NCI-H2171 (cell line): Measurements from ENCODE around the gene CD300H.

Experiments
- DNase-seq: peaks from one replicate; lab custom pipeline; 2025; lab: John Stamatoyannopoulos, UW

The CD300H gene

DNA sequence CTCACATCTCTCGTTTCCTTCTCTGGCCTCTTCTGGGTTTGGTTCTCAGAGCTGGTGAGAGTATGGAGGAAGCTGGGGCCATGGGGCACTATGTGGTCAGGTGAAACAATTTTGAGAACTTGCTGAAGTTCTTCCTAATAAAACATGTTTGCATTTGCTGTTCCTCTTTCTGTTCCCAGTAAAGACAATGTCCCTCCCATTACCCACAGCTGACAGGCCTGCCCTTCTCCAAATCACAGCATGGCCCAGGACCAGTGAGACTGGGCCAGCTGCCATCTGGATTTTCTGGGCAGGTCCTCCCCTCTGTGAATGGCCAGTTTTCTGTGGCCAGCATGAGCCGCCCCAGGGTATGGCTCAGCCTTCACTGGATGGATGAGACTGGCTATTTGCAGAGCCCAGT is at the start of gene CD300H:
CD300H (minus strand) TSS at position 113 of the 400 bp plus-strand sequence.
- DNase-seq = no peak

DNA sequence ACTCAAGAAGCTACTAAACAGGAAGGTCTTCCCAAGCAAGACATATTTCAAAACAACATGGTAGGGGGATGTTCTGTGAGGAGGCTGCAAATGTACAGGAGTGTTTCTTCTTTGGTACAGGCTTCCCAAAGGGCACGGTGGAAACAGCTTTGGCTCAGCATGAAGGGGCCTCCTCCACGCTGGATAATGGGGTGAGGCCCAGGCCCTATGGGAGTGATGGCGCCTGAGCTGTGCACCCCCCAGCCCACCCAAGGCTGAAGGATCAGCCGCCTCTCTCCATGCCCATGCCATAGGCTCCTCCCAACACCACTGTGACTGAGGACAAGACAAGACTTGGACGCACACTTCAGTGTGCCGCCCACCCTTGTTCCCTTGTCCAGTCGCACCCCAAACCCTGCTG is 49.4 kb upstream of the CD300H start:
- no peak for DNase-seq

DNA sequence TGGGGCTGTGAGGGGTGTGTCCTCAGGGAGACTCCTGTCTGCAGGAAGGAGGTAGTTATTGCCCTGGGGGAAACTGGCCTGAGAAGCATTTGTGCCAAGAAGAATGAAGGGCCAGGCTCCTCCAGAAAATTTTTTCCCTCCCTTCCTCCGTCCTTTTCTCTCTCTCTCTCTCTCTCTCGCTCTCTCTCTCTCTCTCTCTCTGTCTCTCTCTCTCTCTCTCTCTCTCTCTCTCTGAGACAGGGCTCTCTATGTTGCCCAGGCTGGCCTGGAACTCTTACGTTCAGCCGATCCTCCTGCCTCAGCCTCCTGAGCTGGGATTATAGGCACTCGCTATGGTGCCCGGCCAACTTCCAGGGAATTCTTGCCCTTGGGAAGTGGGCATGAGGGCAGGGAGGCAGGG is 44.7 kb upstream of the CD300H start:
- DNase-seq = no peak

DNA sequence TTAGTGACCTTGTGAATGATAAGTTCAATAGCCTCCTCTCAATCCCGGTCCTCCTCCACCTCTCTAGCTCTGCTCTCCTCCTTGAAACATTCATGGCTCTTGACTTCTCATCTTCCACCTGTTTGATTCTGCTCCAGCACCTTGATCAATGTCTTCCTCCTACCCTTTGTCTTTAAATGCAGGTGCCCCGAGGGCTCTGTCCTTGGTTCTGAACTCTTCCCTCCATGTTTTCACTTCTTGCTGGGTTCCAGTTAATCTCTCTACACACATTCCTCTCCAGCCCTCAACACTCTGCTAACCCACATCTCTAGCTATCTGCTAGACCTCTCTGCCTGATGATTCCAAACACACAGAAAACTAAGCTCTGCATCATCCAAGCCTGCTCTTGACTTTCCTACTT is 42.8 kb upstream of the CD300H start:
- no peak for DNase-seq

DNA sequence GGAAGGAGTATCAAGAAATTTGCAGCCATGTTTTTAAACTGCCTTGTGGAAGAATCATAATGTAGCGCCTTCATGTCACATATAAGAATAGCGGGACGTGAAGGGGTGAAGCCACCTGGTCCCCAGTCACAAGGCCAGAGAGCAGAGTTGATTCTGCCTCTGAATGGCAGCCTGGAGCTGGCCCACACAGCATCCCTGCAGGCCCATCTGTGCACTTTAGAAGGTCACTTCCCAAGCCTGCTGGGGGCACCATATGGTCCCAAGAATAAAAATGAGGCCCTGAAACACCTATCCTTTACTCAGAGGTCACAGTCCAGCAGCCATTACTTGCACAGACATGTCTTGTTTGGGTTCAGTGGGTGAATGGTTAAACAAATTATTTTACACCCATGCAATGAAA is 41.2 kb upstream of the CD300H start:
- no peak for DNase-seq

DNA sequence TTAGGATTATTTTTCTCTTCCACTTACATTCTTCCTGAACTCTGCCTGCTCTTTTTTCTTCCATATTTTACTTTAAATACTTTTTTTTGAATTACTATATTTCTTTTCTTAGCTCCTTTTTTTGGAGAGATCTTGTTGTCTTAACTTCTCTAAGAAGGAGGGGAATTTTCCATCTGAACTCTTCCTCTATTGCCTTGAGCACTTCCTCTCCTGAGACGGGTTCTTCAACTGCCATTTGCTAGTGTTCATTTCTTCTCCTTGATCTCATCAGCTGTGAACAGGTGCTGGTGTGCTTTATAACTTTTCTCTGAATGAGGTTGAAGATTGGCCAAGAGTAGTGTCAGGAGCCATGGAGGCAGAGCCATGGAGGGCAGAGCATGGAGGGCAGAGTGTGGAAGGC is 39.9 kb upstream of the CD300H start:
- DNase-seq = no peak

DNA sequence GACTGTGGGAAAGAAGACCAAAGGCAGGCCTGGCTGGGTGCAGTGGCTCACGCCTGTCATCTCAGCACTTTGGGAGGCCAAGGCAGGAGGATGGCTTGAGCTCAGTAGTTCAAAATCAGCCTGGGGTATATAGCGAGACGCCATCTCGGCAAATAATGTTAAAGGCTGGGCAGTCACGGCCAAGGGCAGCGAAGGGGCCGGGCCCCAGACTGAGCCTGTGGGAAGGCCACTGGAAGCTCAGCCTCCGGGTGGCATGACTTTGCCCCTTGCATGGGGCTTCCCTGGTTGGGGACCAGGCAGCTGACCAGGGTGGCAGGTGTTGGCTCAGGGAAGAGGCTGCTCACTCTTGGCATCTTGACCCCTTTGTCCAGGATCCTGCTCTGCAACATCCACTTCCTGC is 38.7 kb upstream of the CD300H start:
- no peak for DNase-seq

DNA sequence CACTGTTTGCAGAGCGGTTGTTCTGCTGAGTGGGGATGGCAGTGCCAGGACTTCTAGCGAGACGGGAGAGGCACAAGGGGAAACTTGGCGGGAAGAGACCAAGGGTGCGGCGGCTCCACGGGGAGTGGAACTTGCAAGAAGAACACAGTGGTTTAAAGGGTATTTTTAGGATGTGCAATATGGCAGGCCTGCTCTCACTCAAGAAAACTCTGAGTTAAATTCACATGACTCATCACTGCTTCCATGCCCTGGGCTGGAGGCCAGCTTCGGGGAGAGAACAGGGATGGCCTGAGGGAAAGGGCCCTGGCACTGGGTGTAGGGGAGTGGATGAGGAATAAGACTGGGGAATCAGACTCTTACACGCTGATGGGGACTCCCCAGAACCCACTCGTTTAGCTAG is 38.1 kb upstream of the CD300H start:
- no peak for DNase-seq

DNA sequence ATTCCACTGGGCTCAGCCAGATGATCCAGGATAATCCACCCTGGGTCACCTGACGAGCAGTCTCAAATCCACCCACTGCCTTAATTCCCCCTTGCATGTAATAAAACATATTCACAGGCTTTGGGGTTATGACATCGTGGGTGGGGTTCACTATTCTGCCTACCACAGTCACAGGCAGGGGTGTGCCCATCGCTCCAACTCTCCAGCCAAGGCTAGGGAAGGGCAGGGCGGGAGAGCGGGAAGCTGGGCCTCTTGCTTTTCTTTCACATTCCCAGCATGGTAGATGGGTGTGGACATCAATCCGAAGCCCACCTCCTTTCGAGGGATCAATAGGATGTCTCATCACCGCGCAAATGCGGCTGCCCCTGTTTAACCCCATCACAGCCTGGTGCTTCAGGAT is 37.5 kb upstream of the CD300H start:
- no peak for DNase-seq

DNA sequence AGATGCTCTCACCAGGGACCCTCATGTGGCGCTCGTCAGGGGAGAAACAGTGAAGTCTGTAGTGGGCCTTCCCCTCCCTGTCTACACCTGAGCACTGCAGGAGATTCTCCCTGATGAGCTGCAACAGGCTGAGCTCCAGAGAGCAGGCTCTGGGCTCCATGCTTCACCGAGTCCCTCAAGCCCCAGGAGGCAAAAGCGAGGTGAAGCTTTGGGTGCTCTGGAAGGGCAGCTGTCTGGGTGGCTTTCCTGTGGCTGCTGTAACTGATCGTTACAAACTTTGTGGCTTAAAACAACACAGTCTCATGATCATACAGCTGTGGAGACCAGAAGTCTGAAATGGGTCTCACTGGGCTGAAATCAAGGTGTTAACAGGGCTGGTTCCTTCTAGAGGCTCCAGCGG is 36.9 kb upstream of the CD300H start:
- no peak for DNase-seq

DNA sequence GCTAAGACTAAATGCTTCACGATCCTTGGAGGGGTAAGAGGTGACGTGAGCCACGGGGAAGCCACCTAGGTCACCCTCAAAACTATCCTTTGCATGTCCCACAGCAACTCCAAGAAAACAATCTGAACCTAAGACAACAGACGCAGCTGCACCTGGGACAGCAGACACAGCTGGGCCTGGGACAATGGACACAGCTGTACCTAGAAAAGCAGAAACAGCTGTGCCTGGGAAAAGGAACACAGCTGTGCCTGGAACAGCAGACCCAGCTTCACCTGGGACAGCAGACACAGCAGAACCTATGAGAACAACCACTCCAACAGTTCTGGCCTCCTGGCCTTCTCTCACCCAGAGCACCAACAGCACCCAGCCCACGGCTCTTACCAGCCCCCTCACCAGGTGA is 36.4 kb upstream of the CD300H start:
- no peak for DNase-seq

DNA sequence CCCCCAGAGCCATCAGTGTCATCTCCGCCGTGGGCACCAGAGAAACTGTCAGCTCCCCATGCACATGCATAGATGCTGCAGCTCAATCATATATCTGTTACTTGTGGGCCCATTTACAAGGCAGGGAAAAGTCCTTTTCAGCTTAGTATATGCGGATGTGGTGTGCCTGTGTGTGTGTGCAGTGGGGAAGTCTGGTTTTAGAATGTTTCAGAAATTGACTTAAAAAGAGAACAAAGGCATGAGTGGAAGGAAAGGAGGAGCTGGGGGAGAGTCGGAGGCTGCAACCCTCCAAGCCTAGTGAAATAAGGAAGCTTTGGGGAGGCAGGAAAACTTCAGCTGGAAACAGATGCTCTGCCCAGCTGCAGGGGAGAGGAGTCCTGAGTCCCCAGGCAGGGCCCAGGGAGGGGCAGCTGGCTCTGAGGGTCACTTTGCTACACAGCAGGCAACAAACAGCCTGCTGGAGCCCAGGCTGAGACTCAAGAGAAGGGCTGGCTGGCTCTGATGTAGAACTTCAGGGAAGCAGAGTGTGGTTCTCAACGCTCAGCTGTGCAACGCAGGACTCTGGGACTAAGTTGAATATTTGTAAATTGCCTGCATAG is 35.8 kb upstream of the CD300H start:
- DNase-seq = no peak

DNA sequence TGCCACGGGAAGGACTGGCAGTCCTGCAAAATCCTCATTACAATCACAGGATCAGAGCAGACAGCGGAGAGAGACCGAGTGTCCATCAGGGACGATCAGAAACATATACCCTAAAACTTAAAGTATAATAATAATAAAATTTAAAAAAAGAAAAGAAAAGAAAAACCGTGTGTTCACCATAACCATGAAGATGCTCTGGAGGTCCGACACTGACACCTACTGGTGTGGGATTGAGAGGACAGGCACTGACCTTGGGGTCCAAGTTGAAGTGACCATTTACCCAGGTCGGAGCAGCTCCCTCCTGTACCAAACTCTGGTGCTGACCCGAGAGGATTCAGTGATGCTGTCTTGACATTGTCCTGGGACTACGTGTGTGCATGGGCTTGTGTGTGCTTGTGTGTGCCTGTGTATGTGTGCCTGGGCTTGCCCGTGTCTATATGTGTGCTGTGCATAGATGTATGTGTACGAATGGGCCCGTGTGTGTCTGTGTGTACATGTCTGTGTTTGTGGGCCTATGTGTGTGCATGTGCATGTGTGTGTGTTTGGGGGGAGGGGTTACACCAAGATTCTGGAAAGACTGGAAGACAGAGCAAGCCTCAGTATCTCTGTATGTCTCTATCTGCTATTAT is 34.7 kb upstream of the CD300H start:
- DNase-seq = no peak

DNA sequence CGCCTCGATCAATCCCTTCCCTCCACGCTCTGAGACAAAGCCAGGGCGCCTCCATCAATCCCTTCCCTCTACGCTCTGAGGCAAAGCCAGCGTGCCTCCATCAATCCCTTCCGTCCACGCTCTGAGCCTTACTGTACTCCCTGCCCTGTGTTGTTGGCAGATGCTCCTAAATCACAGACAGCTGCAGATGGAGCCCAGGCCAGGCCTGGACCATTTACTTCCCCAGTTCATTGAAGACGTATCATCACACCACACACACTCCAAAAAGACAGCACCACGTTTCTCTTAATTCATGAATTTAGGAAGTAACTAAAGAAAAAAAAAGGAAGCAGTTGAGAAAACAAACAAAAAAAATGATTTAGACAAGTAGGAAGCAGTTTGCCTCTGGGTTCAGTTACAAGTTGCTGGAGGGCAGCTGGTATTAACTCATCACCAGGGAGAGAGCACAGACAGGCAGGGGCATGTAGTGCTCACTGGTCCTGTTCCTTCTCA is 32.2 kb upstream of the CD300H start:
- DNase-seq = peak; percentile 62

DNA sequence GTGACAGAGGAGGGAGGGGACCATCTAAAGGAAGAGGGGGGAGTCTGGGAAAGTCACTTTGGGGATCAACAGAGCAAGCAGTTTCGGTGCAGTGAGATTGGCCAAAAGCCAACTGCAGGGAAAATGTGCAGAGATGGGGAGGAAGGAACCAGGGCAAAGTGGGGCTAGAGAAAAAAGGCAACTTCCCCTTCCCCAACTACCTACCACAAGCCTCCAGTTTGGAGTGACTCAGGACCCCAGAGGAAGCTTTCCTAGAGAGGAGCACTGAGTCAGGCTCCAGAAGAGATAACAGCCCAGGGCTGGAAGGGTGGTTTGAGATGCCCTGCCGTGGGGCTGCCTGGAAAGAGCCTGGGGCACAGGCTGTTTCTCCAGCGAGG is 31.7 kb upstream of the CD300H start:
- DNase-seq = no peak

DNA sequence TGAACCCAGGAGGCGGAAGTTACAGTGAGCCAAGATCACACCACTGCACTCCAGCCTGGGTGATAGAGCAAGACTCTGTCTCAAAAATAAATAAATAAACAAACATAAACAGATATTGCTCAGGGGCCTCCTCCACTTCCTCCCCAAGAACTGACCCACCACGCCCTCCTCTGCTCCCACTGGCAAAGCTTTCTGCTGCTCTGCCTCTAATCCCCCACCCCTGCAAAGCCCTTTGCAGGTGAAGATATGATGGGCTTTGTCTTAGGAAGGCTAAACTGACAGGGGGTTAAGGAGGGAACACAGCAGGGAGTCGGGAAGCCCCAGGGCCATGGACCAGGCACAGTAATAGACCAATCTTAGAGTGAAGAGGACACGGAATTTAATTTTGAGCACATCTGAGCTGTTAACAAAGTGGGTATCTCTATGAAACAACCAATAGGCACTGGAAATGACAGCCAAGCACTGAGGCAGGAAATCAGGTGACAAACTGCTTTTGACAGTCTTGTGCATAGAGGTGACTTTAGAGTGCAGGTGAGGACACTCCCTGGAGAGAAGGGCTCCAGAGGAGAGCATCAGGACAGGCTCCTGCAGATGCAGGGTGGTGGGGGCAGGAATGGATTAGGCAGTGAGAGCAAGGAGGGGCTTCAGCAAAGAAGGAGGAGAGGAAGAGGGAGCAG is 31.2 kb upstream of the CD300H start:
- no peak for DNase-seq

DNA sequence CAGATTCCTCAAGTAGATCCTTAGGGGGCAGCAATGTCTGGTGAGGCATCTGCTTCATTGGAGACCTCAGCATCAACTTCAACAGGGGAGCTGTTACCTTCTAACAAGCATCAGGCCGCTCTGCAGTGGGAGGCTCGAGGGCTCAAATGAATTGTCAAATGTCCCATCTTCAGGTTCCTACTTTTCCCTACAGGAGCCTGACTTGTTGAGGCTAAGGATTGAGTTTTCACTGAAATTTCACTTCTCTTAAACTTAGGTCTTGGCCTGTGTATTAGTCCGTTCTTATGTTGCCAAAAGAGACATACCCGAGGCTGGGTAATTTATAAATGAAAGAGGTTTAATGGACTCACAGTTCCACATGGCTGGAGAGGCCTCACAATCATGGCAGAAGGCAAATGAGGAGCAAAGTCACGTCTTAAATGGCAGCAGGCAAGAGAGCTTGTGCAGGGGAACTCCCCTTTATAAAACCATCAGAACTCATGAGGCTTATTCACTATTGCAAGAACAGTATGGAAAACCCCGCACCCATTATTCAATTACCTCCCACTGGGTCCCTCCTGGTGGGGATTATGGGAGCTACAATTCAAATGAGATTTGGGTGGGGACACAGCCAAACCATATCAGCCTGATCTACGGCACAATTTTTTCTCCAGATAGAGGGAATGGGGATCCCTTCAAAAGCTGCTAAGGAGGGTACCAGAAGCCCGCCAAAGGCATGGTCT is 29.9 kb upstream of the CD300H start:
- DNase-seq = no peak

DNA sequence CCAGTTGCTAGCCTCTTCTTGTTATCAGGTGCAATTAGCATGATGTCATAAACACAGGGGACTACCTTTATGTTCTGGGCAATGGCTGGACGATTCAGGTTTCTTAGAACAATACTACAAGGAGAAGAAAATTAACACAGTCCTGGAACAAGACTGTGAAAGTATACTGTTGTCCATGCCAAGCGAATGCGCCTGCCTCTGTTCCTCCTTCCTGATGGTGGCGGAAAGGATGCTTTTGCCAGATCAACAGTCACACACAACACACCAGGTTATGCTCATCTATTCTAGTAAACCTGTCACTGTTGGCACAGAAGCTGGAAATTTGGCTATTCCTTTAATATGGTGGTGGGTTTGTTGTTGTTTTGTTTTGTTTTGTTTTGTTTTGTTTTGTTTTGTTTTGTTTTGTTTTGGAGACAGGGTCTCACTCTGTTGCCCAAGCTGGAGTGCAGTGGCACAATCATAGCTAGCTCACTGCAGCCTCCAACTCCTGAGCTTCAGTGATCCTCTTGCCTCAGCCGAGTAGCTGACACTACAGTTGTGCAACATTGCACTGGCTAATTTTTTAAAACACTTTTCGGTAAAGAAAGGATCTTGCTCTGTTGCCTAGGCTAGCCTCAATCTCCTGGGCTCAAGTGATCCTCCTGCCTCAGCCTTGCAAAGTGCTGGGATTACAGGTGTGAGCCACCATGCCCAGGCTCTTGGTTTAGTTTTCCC is 27.9 kb upstream of the CD300H start:
- no peak for DNase-seq

DNA sequence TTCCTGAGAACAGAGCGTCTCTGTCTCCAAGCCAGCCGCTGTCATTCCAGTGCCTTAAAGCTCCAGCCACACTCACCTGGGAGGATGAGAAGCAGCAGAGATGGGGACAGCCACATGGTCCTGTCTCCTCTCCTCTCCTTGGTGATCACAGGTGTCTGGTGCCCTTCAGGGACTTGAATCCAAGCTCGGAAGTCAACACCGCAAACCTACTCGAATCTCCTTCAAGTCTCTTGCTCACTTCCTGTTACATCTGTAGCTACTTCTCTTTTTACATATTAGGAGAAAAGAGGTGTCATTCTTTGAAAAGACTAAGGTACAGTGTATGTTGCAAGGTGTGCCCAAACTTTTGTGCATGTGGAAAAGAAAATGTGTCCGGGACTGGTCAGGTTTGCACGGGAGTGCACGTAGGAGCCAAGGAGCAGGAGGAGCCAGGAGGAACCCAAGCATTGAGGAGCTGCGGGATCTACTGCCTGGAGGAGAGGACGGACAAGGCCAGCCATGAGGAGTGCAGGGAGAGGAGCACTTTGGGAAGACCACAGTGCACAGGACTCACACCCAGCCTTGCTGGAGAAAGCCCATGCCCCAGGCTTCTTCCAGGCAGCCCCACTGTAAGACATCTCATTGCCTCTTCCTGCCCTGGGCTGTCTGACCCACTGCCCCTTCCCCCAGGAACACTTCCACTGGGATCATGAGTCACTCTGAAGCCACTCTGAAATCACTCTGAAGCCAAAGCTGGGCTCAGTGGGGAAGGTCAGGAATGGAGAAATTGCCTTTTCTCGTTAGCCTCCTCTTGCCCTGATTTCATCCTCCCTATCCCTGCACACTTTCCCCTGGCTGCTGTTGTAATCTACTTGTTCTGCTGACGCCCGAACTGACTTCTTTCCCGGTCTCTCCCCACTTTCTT is 25.0 kb upstream of the CD300H start, which contains the start of gene CD300LD:
CD300LD (minus strand) TSS at position 197 of the 904 bp plus-strand sequence; CDS start at position 116, 81 bp downstream.
- DNase-seq = no peak

DNA sequence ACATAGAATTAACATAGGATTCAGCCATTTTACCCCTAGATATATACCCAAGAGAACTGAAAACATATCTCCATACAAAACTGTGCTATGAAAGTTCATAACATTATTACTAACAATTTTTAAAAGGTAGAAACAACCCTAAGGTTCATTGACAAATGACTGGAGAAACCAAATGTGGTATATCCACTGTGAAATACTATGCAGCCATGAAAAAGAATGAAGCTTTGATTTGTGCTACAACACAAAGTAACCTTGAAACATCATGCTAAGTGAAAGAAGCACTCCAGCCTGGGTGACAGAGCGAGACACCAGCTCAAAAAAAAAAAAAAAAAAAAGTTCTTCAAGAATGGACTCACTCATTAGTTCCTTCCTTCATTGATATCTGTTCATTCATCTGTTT is 24.2 kb upstream of the CD300H start:
- no peak for DNase-seq

DNA sequence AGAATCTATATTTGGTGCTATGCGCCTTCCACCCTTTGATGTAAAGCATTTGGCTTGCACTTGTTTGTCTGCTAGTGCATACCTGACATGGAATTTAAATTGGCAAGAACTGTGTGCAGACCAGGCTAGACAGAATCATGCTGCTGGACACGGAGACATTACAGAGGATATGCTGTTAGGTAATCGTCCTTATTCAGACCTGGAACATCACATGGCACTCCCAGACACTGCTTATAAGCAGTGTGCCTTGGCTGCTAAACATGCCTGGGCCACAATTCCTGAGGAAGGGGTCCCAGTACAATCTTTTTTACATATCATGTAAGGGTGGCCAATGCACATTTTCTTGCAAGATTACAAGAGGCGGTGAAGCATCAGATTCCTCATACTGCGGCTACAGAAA is 18.4 kb upstream of the CD300H start:
- no peak for DNase-seq
